T-helper 1 cell treated with Interleukin-12 subunit alpha and Interleukin-12 subunit beta and Interleukin-4 antibody, amounts not matched to agents 30 μg/mL and 1 μg/mL, for 36 hours (primary cell): ENCODE data around the gene NR1D2.

ENCODE experiments used
- H3K27ac Mint-ChIP-seq: one replicate; pipeline ENCODE4 v1.8.0; 2021; ENCODE audit warnings: mild to moderate bottlenecking, mixed read lengths
- H3K27me3 Mint-ChIP-seq: one replicate; pipeline ENCODE4 v1.8.0; 2021; ENCODE audit warnings: low read depth, mixed read lengths
- H3K36me3 Mint-ChIP-seq: one replicate; pipeline ENCODE4 v1.8.0; 2021; ENCODE audit warnings: low read depth, mixed read lengths
- H3K4me1 Mint-ChIP-seq: one replicate; pipeline ENCODE4 v1.8.0; 2021; ENCODE audit warnings: low read depth, mixed read lengths
- H3K4me3 Mint-ChIP-seq: one replicate; pipeline ENCODE4 v1.8.0; 2021; ENCODE audit warnings: mild to moderate bottlenecking, moderate library complexity, mixed read lengths
- H3K9me3 Mint-ChIP-seq: one replicate; pipeline ENCODE4 v1.8.0; 2021; ENCODE audit warnings: mixed read lengths

The NR1D2 gene

DNA sequence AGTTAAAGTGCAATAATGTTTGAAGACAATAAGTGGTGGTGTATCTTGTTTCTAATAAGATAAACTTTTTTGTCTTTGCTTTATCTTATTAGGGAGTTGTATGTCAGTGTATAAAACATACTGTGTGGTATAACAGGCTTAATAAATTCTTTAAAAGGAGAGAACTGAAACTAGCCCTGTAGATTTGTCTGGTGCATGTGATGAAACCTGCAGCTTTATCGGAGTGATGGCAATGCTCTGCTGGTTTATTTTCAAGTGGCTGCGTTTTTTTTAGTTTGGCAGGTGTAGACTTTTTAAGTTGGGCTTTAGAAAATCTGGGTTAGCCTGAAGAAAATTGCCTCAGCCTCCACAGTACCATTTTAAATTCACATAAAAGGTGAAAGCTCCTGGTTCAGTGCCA, 25.5 kb upstream of the NR1D2 start:
- H3K27me3 Mint-ChIP-seq, result peaks cover 11% of the 10 kb centered on the region
- H3K9me3 Mint-ChIP-seq, result no peaks in the 10 kb centered on the region
- no peak overlapping the region for H3K27ac Mint-ChIP-seq
- peaks cover 28% of the 10 kb centered on the region for H3K4me1 Mint-ChIP-seq
- H3K36me3 Mint-ChIP-seq, result peaks cover 47% of the 10 kb centered on the region
- H3K4me3 Mint-ChIP-seq, result no peak overlapping the region

DNA sequence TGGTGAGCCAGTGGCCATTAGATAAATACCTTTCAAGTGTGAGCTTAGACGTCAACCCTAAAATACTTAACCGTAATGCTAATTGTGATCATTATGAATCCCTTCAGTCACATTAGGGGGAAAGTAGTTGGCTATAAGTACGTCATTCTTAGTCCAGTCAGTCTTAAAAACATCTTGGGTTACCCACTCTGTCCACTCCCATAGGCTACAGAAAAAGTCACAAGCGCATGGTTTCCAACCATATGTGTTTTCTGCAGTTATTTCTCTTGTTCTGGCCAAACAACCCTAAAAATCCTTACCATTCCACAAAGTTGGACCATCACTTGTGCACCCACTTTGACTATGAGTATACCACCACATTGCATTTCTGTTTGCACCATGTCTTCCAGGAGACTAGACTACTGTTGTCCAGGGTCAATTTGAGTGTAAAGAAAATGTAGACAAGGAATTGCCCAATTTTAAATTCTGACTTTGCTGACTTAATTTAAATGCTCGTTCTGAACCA, 24.9 kb upstream of the NR1D2 start:
- Mint-ChIP-seq H3K4me1 (peaks cover 26% of the 10 kb centered on the region), H3K4me3 (no peak overlapping the region), H3K36me3 (peaks cover 47% of the 10 kb centered on the region), H3K9me3 (no peaks in the 10 kb centered on the region), H3K27ac (no peak overlapping the region), H3K27me3 (peaks cover 11% of the 10 kb centered on the region)

DNA sequence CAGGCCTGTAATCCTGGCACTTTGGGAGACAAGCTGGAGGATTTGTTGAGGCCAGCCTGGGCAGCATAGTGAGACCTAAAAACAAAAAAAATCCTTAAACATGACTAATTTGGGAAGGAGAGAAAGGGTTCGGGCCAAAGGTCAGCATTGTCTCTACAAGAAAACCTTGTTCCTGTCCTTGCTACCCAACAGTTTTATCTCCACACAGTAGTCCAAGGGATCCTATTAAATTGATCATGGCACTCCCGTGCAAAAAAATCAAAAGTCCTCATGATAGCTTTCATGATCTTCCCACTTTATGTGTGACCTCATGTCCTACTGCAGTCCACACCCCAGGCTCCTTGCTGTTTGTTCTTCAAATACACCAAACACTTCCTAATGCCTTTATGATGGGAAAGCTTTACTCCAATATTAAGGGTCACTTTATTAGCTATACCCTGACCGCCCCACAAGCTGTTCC, 24.0 kb upstream of the NR1D2 start:
- Mint-ChIP-seq H3K9me3 (no peaks in the 10 kb centered on the region), H3K27me3 (peaks cover 3% of the 10 kb centered on the region), H3K27ac (no peak overlapping the region), H3K4me3 (no peak overlapping the region), H3K4me1 (peaks cover 18% of the 10 kb centered on the region), H3K36me3 (peaks cover 47% of the 10 kb centered on the region)

DNA sequence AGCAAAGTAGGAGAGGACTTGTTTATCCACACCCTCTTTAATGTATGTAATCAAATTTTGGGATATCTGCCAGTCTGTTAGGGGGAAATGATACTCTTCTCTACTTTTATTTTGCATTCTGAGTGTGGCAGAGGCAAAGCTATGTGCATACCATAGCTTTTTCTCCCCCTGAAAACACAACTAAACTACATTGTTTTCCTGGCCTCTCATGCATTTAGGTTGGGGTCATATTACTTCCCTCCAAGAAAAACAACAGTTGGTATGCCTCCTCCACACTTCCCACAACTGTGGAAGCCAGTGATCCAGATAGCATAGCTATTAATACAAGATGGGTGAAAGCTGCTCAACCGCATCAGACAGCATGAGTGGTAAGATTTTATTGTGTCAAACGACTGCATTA, 21.3 kb upstream of the NR1D2 start:
- H3K36me3 Mint-ChIP-seq, result peaks cover 27% of the 10 kb centered on the region
- H3K4me3 Mint-ChIP-seq, result no peak overlapping the region
- no peak overlapping the region for H3K27ac Mint-ChIP-seq
- no peaks in the 10 kb centered on the region for H3K9me3 Mint-ChIP-seq
- peaks cover 7% of the 10 kb centered on the region for H3K27me3 Mint-ChIP-seq
- peaks cover 9% of the 10 kb centered on the region for H3K4me1 Mint-ChIP-seq

DNA sequence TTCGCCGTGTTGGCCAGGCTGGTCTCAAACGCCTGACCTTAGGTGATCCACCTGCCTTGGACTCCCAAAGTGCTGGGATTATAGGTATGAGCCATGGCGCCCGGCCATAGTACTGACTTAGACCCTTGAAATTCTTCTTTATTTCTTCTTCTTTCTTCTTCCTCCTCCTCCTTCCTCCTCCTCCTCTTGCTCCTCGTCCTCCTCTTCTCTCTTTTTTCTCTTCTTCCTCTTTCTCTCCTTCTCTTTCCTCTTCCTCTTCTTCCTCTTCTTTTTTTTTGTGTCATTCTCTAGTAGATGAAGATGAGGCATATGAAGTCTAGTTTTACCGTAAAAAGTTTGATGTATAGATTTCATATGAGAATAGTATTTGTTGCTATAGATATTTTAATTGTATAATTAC, 18.8 kb upstream of the NR1D2 start:
- Mint-ChIP-seq H3K36me3 (peaks cover 5% of the 10 kb centered on the region), H3K4me1 (peaks cover 1% of the 10 kb centered on the region), H3K9me3 (no peaks in the 10 kb centered on the region), H3K4me3 (no peak overlapping the region), H3K27me3 (peaks cover 12% of the 10 kb centered on the region), H3K27ac (no peak overlapping the region)

DNA sequence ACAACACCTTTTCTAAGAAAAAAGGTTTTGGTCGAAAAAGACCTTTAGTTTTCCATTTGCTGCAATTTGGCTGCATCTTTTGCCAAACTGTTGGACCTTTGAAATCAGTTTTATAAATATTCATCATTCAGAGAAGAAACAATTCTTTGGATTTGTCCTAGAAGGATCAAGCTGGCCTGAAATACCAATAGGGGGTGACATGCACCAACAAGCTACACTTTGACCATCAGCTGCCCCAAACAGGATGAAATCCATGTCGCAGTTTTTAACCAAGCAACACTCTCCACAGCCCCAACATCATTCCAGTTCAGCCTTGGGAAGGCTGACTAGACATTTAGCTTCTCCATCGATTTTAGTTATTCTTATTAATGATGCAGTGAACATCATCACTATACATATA, 18.4 kb upstream of the NR1D2 start:
- Mint-ChIP-seq H3K9me3 (no peaks in the 10 kb centered on the region), H3K27me3 (peaks cover 16% of the 10 kb centered on the region), H3K36me3 (peaks cover 3% of the 10 kb centered on the region), H3K4me1 (peaks cover 1% of the 10 kb centered on the region), H3K4me3 (no peak overlapping the region), H3K27ac (no peak overlapping the region)

DNA sequence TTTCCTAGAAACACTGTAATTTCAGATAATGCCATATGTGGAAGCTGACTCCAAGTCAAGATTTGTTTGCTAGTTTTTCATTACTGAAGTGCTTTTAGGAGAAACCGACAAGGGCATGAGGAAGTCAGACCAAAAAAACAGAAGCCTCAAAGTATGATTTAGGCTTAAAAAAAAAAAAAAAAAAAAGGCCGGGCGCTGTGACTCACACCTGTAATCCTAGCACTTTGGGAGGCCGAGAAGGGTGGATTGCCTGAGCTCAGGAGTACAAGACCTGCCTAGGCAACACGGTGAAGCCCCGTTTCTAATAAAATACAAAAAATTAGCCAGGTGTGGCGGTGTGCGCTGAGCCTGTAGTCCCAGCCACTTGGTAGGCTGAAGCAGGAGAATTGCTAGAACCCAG, 16.6 kb upstream of the NR1D2 start:
- no peak overlapping the region for H3K4me3 Mint-ChIP-seq
- no peaks in the 10 kb centered on the region for H3K36me3 Mint-ChIP-seq
- peaks cover 16% of the 10 kb centered on the region for H3K27me3 Mint-ChIP-seq
- no peaks in the 10 kb centered on the region for H3K9me3 Mint-ChIP-seq
- no peak overlapping the region for H3K27ac Mint-ChIP-seq
- H3K4me1 Mint-ChIP-seq, result peaks cover 1% of the 10 kb centered on the region

DNA sequence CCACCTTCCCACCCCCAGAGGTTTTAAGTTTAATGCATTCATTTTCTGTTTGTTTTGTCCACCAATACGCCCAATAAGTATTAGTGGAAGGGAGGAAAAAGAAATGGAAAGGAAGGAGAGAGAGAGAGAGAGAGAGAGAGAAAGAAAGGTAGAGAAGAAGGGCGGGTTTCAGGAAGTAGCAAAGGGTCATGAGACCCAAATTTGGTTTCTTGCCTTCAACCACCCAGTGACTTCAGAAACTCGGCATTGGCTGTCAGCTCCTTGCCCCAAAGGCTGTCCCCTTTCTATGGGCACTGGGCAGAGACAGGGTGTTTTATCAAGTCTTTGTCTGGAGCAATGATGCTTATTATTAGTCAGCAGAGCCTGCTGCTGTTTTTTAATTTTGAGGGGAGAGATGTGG, 13.5 kb upstream of the NR1D2 start:
- H3K27ac Mint-ChIP-seq, result no peak overlapping the region
- H3K4me1 Mint-ChIP-seq, result peaks cover 1% of the 10 kb centered on the region
- no peak overlapping the region for H3K4me3 Mint-ChIP-seq
- H3K36me3 Mint-ChIP-seq, result no peaks in the 10 kb centered on the region
- peaks cover 12% of the 10 kb centered on the region for H3K27me3 Mint-ChIP-seq
- H3K9me3 Mint-ChIP-seq, result no peaks in the 10 kb centered on the region

DNA sequence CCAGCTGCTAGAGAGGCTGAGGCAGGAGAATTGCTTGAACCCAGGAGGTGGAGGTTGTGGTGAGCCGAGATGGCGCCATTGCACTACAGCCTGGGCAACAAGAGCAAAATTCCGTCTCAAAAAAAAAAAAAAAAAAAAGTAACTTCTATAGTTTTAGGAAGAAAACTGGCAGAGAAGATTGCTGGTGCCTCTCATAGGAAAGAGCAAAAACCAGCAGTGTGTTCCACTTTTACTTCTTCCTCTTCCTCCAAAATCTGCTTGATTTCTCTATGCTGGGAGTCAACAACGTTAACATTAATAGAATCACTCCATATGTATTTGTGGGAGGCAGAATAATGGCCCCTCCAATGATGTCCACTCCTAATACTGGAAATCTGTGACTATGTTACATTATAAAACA, 12.5 kb upstream of the NR1D2 start:
- no peak overlapping the region for H3K4me3 Mint-ChIP-seq
- H3K9me3 Mint-ChIP-seq, result no peaks in the 10 kb centered on the region
- no peak overlapping the region for H3K27ac Mint-ChIP-seq
- peaks cover 20% of the 10 kb centered on the region for H3K27me3 Mint-ChIP-seq
- H3K4me1 Mint-ChIP-seq, result peaks cover 1% of the 10 kb centered on the region
- H3K36me3 Mint-ChIP-seq, result no peaks in the 10 kb centered on the region

DNA sequence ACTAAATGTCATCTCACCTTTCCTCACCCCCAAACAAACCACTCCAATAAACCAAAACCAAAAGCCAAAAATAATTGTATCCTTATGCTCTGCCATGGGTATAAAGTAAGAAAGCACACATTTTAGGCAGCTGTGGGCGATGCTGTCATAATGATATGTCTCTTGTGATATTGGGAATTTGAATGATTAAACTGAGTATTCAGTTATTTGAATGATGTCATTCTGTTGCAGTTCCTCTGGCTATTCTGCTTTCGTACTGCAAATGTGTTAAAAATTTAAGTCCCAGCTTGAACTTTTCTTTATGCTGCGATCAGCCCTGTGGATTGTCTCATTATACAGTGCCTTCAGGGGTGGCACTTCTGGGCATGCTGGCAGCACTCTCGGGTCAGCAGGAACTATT, 10.8 kb upstream of the NR1D2 start:
- Mint-ChIP-seq H3K4me1 (no peaks in the 10 kb centered on the region), H3K9me3 (no peaks in the 10 kb centered on the region), H3K27ac (no peak overlapping the region)

DNA sequence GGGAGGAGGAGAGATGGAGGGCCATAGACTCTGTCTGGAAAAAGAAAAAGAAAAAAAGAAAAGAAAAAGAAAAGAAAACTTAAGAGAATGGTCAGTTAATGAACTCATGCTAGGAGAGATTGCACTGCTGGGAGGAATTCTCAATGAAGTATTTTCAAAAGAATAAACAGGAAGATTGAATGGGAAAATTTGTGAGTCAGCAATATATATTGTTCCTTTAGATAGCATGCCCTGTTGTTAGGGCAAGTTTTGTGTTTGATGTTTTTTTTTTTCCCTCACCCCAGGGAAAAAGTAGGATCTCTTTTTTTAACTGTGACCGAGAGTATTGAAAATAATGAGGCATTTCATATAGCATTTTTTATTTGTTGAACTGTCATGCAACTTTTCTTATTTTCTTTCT, 7.8 kb upstream of the NR1D2 start:
- Mint-ChIP-seq H3K27me3 (peaks cover 22% of the 10 kb centered on the region), H3K4me1 (no peaks in the 10 kb centered on the region), H3K4me3 (no peak overlapping the region), H3K27ac (no peak overlapping the region), H3K9me3 (no peaks in the 10 kb centered on the region), H3K36me3 (no peaks in the 10 kb centered on the region)

More for the DNA sequence above, 10.8 kb upstream of the NR1D2 start:
- Mint-ChIP-seq H3K36me3 (no peaks in the 10 kb centered on the region), H3K27me3 (peaks cover 24% of the 10 kb centered on the region), H3K4me3 (no peak overlapping the region)

DNA sequence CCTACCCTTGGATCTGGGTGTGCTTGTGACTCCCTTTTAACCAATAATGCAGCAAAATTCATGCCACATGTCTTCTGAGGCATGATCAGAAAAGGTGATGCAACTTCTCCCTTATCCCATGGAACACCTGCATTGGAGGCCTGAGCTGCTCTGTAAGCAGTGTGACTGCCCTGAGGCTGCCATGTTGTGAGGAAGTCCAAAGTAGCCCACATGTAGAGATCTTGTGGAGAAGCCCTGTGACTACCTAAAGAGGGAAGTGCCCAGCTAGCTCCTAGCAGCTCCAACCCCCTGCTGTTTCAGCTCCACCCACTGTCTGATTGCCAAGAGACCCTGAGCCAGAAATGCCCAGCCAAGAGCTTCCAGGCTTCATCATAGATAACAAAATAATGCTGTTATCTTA, 6.4 kb upstream of the NR1D2 start:
- Mint-ChIP-seq H3K27ac (no peak overlapping the region), H3K4me1 (no peaks in the 10 kb centered on the region), H3K9me3 (no peaks in the 10 kb centered on the region), H3K4me3 (no peak overlapping the region), H3K36me3 (no peaks in the 10 kb centered on the region), H3K27me3 (peaks cover 36% of the 10 kb centered on the region)

DNA sequence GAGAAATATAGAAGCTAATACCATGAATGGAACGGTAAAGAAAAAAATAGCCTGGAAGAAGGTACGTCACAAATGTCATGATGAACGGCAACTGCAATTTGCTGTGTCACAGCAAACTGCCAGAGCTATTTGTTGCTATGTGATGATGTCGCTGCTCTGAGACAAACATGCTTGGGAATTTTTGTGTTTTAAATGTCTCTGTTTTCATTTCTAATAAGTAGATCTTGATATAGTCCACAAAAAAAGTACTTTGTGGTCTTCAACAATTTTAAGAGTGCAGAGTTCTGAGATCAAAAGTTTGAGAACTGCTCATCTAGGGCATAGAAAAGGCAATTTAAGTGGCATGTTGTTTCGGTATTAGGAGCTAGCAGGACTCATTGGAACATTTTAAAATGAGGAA, 4.3 kb upstream of the NR1D2 start:
- Mint-ChIP-seq H3K36me3 (no peaks in the 10 kb centered on the region), H3K4me3 (no peak overlapping the region), H3K9me3 (no peaks in the 10 kb centered on the region), H3K27me3 (peaks cover 44% of the 10 kb centered on the region), H3K4me1 (peaks cover 5% of the 10 kb centered on the region), H3K27ac (no peak overlapping the region)

DNA sequence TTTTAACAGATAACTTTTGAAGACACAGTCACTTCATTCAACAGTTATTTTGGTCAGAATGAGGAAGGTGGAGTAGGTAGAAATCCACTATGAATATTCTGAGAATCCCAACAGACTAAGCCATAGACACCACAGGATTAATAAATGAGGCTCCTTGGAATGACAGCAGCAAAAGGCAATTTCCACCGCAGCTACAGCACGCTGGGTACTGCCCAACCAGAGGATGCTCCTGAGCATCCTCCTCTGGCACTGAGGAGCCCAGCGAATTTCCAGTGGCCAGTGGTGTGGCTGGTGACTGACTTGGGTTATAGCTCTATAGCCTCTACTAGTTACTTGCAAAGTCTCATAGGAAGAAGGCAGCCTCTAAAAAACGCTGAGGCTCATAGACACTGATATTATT, 3.6 kb upstream of the NR1D2 start:
- Mint-ChIP-seq H3K4me3 (no peak overlapping the region), H3K9me3 (no peaks in the 10 kb centered on the region), H3K36me3 (no peaks in the 10 kb centered on the region), H3K27ac (no peak overlapping the region), H3K27me3 (peaks cover 44% of the 10 kb centered on the region), H3K4me1 (peaks cover 5% of the 10 kb centered on the region)

DNA sequence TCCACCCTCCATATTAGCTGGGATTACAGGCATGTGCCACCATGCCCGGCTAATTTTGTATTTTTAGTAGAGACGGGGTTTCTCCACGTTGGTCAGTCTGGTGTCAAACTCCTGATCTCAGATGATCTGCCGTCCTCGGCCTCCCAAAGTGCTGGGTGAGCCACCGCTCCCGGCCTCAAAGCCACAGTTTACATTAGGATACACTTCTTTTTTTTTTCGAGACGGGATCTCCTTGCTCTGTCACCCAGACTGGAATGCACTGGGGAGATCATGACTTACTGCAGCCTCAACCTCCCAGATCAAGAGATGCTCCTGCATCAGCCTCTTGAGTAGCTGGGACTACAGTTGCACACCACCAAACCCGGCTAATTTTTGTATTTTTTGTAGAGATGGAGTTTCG, 2.5 kb upstream of the NR1D2 start:
- Mint-ChIP-seq H3K27me3 (peaks cover 40% of the 10 kb centered on the region), H3K4me1 (peaks cover 8% of the 10 kb centered on the region), H3K27ac (no peak overlapping the region), H3K4me3 (no peak overlapping the region), H3K9me3 (no peaks in the 10 kb centered on the region), H3K36me3 (peaks cover 3% of the 10 kb centered on the region)
